ENCODE data around the gene PDE4B.
"Not testable (repeated sequence)": the region's sequence is repeated elsewhere in the genome, so short reads cannot be mapped to it uniquely, and the experiment has no call there.

PDE4B gene

GRCh38 chr1:66411449-66411848 is 618.8 kb downstream of the PDE4B start:
- not testable (repeated sequence) for DNase-seq (ENCODE audit: low read depth in 2 of 3, low spot score in 1 of 3)

DNA sequence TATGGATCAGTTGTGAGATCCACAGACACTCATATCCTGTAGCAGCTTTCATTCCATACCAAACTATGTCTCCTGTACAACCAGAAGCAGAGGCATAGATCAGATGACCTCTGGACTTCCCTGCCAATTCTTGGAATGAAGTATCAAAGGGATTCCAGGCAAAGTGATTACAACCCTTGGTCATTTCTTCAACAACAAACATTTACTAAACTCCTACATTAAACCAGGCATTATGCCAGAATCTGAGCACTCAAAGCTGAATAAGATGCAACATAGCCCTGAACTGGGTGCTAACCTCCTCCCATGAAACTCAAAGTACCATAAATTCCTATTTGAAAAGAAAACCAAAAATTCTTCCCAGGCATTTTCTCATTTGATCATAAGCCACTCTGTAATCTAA is 620.0 kb downstream of the PDE4B start:
- no peak for DNase-seq (ENCODE audit: low read depth in 2 of 3, low spot score in 1 of 3)

- no peak for DNase-seq (ENCODE audit: low read depth in 2 of 3, low spot score in 1 of 3)
Measured at GRCh38 chr1:66413136-66413837, 620.6 kb downstream of the PDE4B start.

DNA sequence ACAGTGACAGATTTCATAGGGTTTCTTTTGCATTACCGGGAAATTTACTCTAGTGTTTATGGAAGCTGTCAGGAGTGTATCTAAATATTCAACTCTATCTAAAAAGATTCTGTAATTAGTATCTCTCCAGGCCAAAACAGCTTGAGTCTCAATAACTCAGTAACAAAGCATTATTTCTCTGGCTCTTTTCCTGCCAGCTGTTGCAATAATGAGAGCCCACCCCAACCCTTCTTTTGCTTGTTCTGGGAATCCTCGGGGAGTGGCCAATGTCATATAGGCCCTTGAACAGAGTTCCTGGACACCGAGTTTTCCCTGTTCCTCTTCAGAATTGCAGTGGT is 621.1 kb downstream of the PDE4B start:
- no peak for DNase-seq (ENCODE audit: low read depth in 2 of 3, low spot score in 1 of 3)

DNA sequence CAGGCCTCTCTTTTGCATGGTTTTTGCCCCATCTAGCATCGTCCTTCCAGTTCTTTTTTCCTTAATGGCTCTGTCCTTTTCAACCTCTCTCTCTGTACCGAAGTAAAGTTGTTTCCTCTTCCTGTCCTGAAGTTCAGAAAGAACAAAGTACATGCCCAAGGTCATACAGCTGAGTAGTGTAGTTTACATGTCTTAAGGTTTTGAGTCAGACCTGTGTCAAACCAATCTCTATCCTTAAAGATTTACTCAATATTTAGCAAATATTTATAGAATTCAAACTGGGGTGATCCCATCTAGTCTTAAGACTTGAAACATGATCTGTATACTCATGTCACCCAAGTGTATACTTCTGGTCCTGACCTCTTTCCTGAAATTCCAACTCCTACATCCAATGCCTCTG is 622.6 kb downstream of the PDE4B start:
- no peak for DNase-seq (ENCODE audit: low read depth in 2 of 3, low spot score in 1 of 3)

GRCh38 chr1:66415866-66416265 is 623.2 kb downstream of the PDE4B start:
- no peak for DNase-seq (ENCODE audit: low read depth in 2 of 3, low spot score in 1 of 3)

DNA sequence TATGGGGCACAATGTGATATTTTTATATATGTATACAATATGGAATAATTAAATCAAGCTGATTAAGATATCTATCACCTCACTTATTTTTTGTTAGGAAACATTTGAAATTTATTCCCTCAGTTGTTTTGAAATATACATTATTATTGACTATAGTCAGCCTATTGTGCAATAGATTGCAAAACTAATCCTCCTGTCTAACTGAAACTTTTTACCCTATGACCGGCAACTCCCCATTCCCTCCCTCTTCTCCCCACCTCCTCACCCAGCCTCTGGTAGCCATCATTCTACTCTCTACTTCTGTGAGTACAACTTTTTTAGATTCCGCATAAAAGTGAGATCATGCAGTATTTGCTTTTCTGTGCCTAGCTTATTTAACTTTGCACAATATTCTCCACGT is 623.6 kb downstream of the PDE4B start:
- DNase-seq (ENCODE audit: low read depth in 2 of 3, low spot score in 1 of 3): no peak

GRCh38 chr1:66418021-66418420 is 625.3 kb downstream of the PDE4B start:
- DNase-seq (ENCODE audit: low read depth in 2 of 3, low spot score in 1 of 3): no peak

- DNase-seq (ENCODE audit: low read depth in 2 of 3, low spot score in 1 of 3): not testable (repeated sequence)
Measured at GRCh38 chr1:66420171-66420570, 627.5 kb downstream of the PDE4B start.

DNA sequence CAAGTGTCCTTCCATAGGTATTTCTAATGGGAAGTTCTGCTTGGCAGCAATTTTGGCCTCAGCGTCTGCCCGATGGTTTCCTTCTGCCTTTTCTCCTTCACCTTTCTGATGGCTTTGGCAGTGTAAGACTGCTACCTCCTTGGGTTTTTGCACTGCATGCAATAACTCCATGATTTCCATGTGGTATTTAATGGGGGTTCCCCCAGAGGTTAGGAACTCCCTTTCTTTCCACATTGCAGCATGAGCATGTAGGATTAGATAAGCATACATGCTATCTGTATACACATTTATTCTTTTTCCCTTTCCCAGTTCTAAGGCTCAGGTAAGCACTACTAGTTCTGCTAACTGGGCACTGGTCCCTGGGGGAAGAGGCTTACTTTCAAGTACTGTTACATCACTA is 628.2 kb downstream of the PDE4B start:
- not testable (repeated sequence) for DNase-seq (ENCODE audit: low read depth in 2 of 3, low spot score in 1 of 3)

DNA sequence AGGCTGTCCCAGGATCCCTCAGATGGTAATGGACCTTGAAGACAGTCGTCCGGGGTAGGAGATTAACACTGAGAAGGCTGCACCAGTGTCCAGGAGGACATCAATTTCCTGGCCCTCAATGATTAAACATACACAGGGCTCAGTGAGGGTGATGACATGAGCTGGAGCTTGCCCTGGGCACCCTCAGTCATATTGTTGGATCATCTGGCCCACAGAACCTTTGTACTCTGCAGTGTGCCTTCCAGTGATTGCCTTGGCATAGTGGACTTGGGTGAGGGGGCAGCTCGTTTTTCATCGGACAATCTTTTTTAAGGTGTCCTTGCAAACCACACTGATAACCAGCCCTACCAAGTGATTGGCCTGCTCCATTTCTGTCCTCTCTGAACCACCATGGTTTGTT is 630.1 kb downstream of the PDE4B start:
- no peak for DNase-seq (ENCODE audit: low read depth in 2 of 3, low spot score in 1 of 3)

Data from stimulated activated CD4-positive, alpha-beta T cell treated with anti-CD3 and anti-CD28 coated beads, Interleukin-12 subunit alpha, Interleukin-12 subunit beta, amount 100 ng/mL, for 48 hours (primary cell).